SK-N-MC (cell line): ENCODE results near the gene BLNK.

ENCODE experiments used
- DNase-seq: peaks from one replicate; pipeline ENCODE4 v3.0.0-alpha.2; 2011; ENCODE audit warnings: low read depth, low spot score
- H3K27ac ChIP-seq: fragments of 200-600 bp; sonication (generic); 2 replicates; pipeline ENCODE4 v1.5.1; 2016; ENCODE audit warnings: mixed run types
- H3K36me3 ChIP-seq: fragments of 200-600 bp; sonication (generic); 2 replicates; pipeline ENCODE4 v1.6.1; 2017; ENCODE audit warnings: antibody characterized with exemption, low read length, mixed read lengths; ENCODE audit not compliant: insufficient read depth
- H3K4me3 ChIP-seq: fragments of 200-600 bp; sonication (generic); 2 replicates; pipeline ENCODE4 v1.5.1; 2016
- H3K9ac ChIP-seq: fragments of 200-600 bp; sonication (generic); 2 replicates; pipeline ENCODE4 v1.8.0; 2017; ENCODE audit warnings: mixed run types, mixed read lengths; ENCODE audit not compliant: insufficient read length
- H3K9me3 ChIP-seq: fragments of 200-600 bp; sonication (generic); 2 replicates; pipeline ENCODE4 v1.6.1; 2017; ENCODE audit warnings: low read depth, mild to moderate bottlenecking, antibody characterized with exemption, low read length, moderate library complexity, mixed read lengths
- EZH2 ChIP-seq: fragments of 200-600 bp; sonication (generic); IDR thresholded peaks from one replicate; pipeline ENCODE4 v1.6.1; 2017; ENCODE audit warnings: antibody characterized with exemption
- FOXP2 ChIP-seq: optimal IDR thresholded peaks from 2 replicates; pipeline ENCODE3; 2011; ENCODE audit warnings: mild to moderate bottlenecking, moderate library complexity; ENCODE audit not compliant: insufficient read depth; ENCODE audit errors: extremely low read length, control extremely low read depth
- POLR2AphosphoS5 ChIP-seq: IDR thresholded peaks from 2 replicates; pipeline ENCODE4 v1.6.1; 2012; ENCODE audit warnings: mild to moderate bottlenecking, low read depth, low read length, borderline replicate concordance

The BLNK gene

GRCh38 chr10:96281444-96282029 lies 10.2 kb upstream of the BLNK start:
- Histone ChIP-seq H3K36me3 (no peaks in the 10 kb centered on the region), H3K27ac (no peak overlapping the region), H3K9me3 (no peaks in the 10 kb centered on the region), H3K9ac (no peak overlapping the region), H3K4me3 (no peak overlapping the region)
- TF ChIP-seq FOXP2, result no peak
- no peak for TF ChIP-seq EZH2
- TF ChIP-seq POLR2AphosphoS5, result no peak
- no peak for DNase-seq

GRCh38 chr10:96280859-96281258 lies 9.5 kb upstream of the BLNK start:
- Histone ChIP-seq H3K9me3 (no peaks in the 10 kb centered on the region), H3K36me3 (no peaks in the 10 kb centered on the region), H3K27ac (no peak overlapping the region), H3K9ac (no peak overlapping the region), H3K4me3 (no peak overlapping the region)
- DNase-seq, result no peak
- TF ChIP-seq POLR2AphosphoS5, result no peak
- TF ChIP-seq FOXP2, result no peak
- no peak for TF ChIP-seq EZH2

- no peak overlapping the region for H3K9ac ChIP-seq
- H3K27ac ChIP-seq, result no peak overlapping the region
- DNase-seq, result no peak
Measured at GRCh38 chr10:96279191-96279641, 7.8 kb upstream of the BLNK start.

DNA sequence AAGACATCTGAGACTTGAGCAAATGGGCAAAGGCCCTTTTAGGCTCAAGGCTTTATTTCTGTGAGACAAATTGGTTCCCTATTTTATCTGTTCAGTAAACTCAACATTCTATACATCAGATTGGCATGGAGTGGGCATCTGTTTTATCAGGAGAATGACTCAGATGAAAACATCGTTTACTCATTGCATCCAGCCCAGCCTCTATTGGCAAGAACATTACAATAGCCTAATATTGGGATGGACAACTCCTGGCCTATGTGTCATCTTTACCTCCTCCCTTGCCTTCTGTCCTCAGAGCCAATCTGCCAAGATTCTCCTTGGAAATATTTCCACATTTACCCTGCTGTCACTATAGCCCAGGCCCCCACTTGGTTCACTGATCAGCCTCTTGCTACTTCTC lies 5.5 kb upstream of the BLNK start:
- Histone ChIP-seq H3K27ac (no peak overlapping the region), H3K36me3 (no peaks in the 10 kb centered on the region), H3K9me3 (no peaks in the 10 kb centered on the region), H3K9ac (no peak overlapping the region), H3K4me3 (no peak overlapping the region)
- no peak for DNase-seq
- no peak for TF ChIP-seq EZH2
- no peak for TF ChIP-seq FOXP2
- TF ChIP-seq POLR2AphosphoS5, result no peak

More at GRCh38 chr10:96279191-96279641, 7.8 kb upstream of the BLNK start:
- no peak for TF ChIP-seq FOXP2
- TF ChIP-seq POLR2AphosphoS5, result no peak
- no peak for TF ChIP-seq EZH2
- H3K4me3 ChIP-seq, result no peak overlapping the region
- no peaks in the 10 kb centered on the region for H3K9me3 ChIP-seq
- no peaks in the 10 kb centered on the region for H3K36me3 ChIP-seq

DNA sequence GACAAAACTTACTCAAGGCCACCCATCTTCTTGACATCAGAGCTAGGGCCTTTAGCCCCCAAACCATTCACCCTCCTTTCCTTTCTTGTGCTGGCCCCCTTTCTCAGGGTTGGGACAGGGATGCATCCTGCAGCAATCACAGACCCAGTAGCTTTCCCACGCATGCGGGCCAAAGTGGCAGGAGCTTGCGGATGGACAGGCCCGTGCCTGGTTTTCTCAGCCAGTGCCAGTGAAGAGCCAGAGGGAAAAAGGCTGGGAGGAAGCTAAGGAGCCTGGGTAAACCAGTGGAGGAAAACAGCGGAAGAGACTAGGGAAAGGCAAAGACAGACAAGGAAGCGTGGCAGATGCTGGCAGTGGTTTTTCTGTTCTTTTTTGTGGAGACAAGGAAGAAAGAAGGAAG lies 5.1 kb upstream of the BLNK start:
- H3K9me3 ChIP-seq, result no peaks in the 10 kb centered on the region
- no peak overlapping the region for H3K4me3 ChIP-seq
- TF ChIP-seq EZH2, result no peak
- no peak for TF ChIP-seq POLR2AphosphoS5
- no peak for TF ChIP-seq FOXP2
- no peaks in the 10 kb centered on the region for H3K36me3 ChIP-seq
- H3K27ac ChIP-seq, result no peak overlapping the region
- no peak for DNase-seq
- H3K9ac ChIP-seq, result no peak overlapping the region

DNA sequence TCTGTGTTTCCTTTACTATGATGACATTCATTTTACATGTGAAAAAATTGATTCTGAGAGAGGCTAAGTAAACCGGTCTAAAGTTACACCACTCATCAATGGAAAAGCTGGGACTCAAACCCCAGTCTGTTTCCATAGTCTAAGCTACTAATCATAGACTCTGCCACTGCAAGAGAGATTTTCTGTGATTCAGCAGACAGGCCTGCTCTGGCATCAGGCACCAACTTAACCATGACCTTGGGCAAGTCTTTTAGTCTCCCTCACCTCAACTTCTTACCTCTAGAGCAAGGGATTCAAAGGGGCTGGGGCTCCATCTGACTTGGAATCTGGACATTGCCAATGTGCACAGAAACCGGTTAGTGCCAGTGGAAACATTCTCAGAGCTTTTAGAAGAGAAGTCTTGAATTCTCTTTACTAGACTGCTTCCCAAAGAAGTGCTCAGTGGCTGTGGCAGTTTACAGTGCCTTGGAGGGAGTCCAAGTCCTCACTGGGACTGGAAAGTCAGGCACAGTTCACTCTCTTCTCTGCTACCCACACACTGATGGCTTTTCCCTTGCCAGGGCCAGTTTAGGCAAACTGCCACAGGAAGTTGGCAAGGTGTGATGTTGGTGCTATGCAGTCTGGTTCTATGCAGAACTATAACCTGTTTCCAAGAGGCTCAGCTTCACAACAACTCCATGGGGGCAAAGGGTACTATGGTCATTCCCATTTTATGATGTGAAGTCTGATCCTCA lies 4.5 kb upstream of the BLNK start:
- TF ChIP-seq FOXP2 (no peak), EZH2 (no peak), POLR2AphosphoS5 (no peak)
- no peaks in the 10 kb centered on the region for H3K9me3 ChIP-seq
- H3K9ac ChIP-seq, result no peak overlapping the region
- H3K36me3 ChIP-seq, result no peaks in the 10 kb centered on the region
- no peak overlapping the region for H3K4me3 ChIP-seq
- no peak overlapping the region for H3K27ac ChIP-seq
- no peak for DNase-seq

- Histone ChIP-seq H3K9ac (no peak overlapping the region), H3K4me3 (no peak overlapping the region), H3K36me3 (no peaks in the 10 kb centered on the region), H3K27ac (no peak overlapping the region), H3K9me3 (no peaks in the 10 kb centered on the region)
- TF ChIP-seq FOXP2 (no peak), POLR2AphosphoS5 (no peak), EZH2 (no peak)
- no peak for DNase-seq
Measured at GRCh38 chr10:96272316-96273280, 1.2 kb upstream of the BLNK start.

GRCh38 chr10:96270571-96270970 lies 798 bp downstream of the BLNK start:
- no peak overlapping the region for H3K9ac ChIP-seq
- H3K36me3 ChIP-seq, result no peaks in the 10 kb centered on the region
- TF ChIP-seq FOXP2 (no peak), EZH2 (no peak), POLR2AphosphoS5 (no peak)
- H3K4me3 ChIP-seq, result no peak overlapping the region
- H3K27ac ChIP-seq, result no peak overlapping the region
- no peaks in the 10 kb centered on the region for H3K9me3 ChIP-seq
- no peak for DNase-seq
